ENCODE results near the gene GPC5.

The GPC5 gene

DNA sequence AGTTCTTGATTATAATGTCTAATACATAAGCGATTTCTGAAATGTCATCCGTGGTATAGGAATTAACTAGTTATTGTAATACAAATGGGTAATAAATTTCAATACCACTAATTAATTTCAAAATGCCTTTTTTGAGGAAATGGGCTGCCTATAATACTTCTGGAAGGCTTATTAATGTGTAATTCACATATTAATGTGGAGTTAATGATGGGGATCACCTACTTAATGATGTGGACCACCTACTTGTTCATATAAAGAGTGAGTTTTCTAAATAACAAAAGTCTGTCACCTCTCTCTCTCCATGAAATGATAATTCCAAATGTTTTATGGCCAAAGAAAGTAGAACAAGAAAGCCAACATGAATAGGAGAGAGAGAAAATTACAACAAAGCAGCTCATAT is 914.4 kb downstream of the GPC5 start:
- no peak for DNase-seq

GRCh38 chr13:92313382-92313781 is 915.0 kb downstream of the GPC5 start:
- no peak for DNase-seq

- DNase-seq = no peak
Observed at GRCh38 chr13:92315265-92315664, 916.8 kb downstream of the GPC5 start.

- no peak for DNase-seq
Observed at GRCh38 chr13:92316030-92316429, 917.6 kb downstream of the GPC5 start.

DNA sequence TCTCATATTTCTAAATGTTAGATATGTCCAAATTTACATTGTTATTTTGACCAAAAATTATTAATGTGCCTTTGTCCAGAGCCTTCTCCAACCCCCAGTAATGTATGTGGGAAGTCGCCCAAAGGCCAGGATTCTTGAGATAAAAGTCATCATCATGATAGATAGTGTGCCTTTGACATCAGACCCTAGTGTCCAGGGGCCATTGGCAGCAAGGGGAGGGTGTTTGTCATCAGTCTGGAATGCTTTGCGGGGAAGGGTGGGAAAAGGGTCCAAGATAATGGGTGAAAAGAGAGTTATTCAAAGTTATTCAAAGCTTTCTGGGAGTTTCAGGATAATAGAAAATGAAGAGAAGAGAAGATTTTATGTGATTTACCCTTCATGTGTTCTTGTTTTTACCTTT is 918.6 kb downstream of the GPC5 start:
- no peak for DNase-seq

DNA sequence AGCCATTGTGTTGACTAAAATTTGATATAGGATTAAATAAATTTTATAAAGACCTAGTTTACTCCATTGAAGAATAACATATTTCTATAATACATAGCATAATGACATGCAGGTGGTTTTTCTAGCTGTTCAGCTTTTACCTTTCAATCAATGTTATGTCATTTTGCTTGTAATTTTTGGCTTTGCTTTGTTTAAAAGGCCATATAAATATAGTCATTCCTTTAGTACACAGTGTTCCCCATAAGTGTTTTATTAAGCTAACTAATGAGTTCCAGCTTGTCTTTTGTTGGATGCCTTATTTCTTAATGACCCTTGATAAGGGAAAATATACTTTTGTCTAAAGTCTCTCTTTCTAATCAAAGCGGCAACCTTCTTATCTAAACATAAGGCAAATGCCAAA is 921.9 kb downstream of the GPC5 start:
- no peak for DNase-seq

GRCh38 chr13:92321174-92321573 is 922.8 kb downstream of the GPC5 start:
- no peak for DNase-seq

DNA sequence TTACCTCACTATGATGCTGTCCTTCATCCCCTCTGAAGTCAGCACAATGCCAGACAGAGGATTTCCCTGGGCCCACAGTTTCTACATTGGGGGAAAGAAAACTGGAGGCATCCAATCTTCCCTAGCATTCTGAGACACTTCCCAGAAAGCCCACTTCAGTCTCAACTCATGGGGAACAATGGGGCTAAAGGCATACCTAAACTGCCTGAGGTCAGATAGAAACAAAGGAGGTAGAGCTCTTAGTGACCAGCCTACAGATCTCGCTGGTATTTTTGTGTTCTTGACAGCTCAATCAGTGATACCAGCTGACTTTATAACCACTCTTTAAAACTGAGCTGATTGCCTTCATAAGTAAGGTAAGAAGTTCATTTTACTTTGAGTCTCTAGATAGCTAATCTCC is 947.2 kb downstream of the GPC5 start:
- DNase-seq = no peak

GRCh38 chr13:92346046-92346445 is 947.6 kb downstream of the GPC5 start:
- no peak for DNase-seq

- DNase-seq = no peak
Observed at GRCh38 chr13:92354583-92354982, 956.2 kb downstream of the GPC5 start.

- no peak for DNase-seq
Observed at GRCh38 chr13:92355213-92355612, 956.8 kb downstream of the GPC5 start.

GRCh38 chr13:92362717-92363116 is 964.3 kb downstream of the GPC5 start:
- DNase-seq = peak; percentile 55

GRCh38 chr13:92365904-92366303 is 967.5 kb downstream of the GPC5 start:
- DNase-seq = no peak

- DNase-seq = no peak
Observed at GRCh38 chr13:92377396-92377795, 979.0 kb downstream of the GPC5 start.

GRCh38 chr13:92379371-92379770 is 981.0 kb downstream of the GPC5 start:
- DNase-seq = no peak

- DNase-seq = no peak
Observed at GRCh38 chr13:92384410-92384809, 986.0 kb downstream of the GPC5 start.

DNA sequence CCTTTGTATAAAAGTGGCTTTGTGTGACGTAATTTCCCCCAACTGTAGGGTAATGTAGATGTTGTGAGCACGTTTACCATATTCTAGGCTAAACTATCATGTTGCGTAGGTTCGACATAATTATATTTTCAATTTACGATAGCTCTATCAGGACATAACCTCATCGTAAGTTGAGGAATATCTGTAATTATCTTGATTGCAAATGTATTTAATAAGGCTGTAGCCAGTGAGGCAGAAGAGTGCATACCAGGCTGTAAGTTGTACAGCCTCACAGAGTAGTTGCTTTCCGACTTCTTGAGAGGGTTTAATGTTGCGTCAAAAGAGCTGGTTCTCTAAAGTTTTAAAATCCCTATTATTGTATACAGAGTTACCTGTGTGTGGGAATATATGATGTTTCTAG is 988.8 kb downstream of the GPC5 start:
- DNase-seq = no peak

GRCh38 chr13:92390217-92390616 is 991.8 kb downstream of the GPC5 start:
- DNase-seq = no peak

- DNase-seq = no peak
Observed at GRCh38 chr13:92403606-92404005, 1005.2 kb downstream of the GPC5 start.

- DNase-seq = no peak
Observed at GRCh38 chr13:92407858-92408257, 1009.4 kb downstream of the GPC5 start.

GRCh38 chr13:92412481-92412880 is 1014.1 kb downstream of the GPC5 start:
- no peak for DNase-seq

GRCh38 chr13:92412996-92413395 is 1014.6 kb downstream of the GPC5 start:
- DNase-seq = no peak

DNA sequence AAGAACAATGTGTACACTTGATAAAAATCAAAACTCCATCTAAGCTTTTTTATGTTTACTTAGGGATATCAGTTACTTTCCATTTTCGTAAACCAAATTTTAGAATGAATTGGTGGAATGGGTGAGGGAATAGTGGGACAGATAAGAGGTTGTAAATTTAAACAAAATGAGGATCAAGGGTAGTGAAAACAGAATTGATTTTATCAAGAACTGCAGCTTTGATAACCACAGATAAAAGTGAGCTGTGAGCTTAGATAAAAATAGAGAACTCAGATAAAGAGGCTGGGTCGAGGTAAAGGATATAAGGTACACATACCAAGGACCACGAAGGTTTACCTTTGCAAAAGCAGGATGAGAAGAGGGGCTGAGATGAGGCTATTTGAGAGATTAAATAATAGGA is 1015.0 kb downstream of the GPC5 start:
- DNase-seq = no peak

DNA sequence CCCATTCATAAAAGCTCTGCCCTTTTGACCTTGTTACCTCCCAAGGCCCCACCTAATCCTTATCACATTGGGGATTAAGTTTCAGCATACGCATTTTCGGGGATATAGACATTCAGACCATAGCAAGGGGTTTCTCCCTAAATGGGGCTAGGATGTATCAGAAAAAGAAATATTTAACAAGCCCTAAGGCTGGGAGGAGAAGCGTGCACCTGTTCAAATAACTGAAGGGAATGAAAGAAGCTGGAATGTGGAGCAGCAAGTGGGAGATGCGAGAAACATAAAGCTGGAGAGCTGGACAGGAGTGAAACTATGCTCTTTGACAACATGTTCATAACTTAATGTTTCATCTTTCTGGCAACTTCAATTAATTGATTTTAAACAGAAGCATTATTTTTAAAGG is 1016.4 kb downstream of the GPC5 start:
- DNase-seq = no peak

- no peak for DNase-seq
Observed at GRCh38 chr13:92415781-92416180, 1017.4 kb downstream of the GPC5 start.

DNA sequence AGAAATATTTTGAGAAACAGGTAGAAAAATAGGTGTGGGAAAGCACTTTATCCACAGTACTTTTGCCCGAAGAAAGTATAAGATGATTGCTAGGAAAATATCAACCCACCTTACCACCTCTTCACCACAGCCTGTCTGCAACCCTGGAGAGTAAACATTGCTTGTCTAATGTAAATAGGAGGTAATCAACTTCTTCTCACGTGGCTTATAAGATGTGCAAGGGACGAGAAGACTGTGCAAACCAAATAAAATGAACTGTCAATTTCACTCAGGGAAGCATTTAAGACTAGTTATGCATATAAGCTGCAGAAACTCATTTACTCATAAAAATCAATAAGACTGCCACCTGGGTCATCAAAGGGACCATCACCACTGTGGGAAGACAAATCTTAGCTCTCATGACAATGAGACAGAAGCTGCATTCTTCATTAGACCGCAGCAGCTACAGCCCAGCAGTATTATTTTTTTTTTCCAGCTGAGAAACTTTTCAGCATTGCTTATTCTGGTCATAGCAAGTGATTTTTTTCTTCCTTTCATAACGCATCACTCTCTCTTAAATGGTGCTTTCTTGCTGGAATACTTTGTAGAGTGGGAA is 1020.5 kb downstream of the GPC5 start:
- no peak for DNase-seq
